H9 (cell line): ENCODE measurements around the gene KRT78. TPM values are rescaled to one million over a fixed set of nuclear protein-coding genes. Genes with fewer than 3 reads are reported as not detected.

ENCODE experiments used
- DNase-seq: peaks from one replicate; pipeline ENCODE4 v3.0.0-alpha.2; 2017
- H2AFZ ChIP-seq: one replicate; pipeline ENCODE4 v1.6.1; 2013; ENCODE audit warnings: mild to moderate bottlenecking, low read length, control low read depth, moderate library complexity
- H2AK5ac ChIP-seq: 2 replicates; pipeline ENCODE4 v1.6.1; 2013; ENCODE audit warnings: low read length, control low read depth, mixed read lengths; ENCODE audit not compliant: insufficient read length
- H2BK120ac ChIP-seq: one replicate; pipeline ENCODE4 v1.6.1; 2013; ENCODE audit warnings: low read depth, mild to moderate bottlenecking, low read length, control low read depth, inconsistent platforms; ENCODE audit not compliant: poor library complexity, severe bottlenecking
- H2BK12ac ChIP-seq: 2 replicates; pipeline ENCODE4 v1.6.1; 2013; ENCODE audit warnings: low read length, control low read depth, mixed read lengths, low read depth; ENCODE audit not compliant: insufficient read length
- H2BK15ac ChIP-seq: 2 replicates; pipeline ENCODE4 v1.6.1; 2013; ENCODE audit warnings: low read depth, low read length, control low read depth
- H2BK20ac ChIP-seq: one replicate; pipeline ENCODE4 v1.6.1; 2013; ENCODE audit warnings: low read depth, mild to moderate bottlenecking, low read length, control low read depth, inconsistent platforms; ENCODE audit not compliant: poor library complexity, severe bottlenecking
- H2BK5ac ChIP-seq: 2 replicates; pipeline ENCODE4 v1.6.1; 2013; ENCODE audit warnings: low read length, control low read depth, mixed read lengths; ENCODE audit not compliant: insufficient read length
- H3K14ac ChIP-seq: 2 replicates; pipeline ENCODE4 v1.6.1; 2013; ENCODE audit warnings: low read length, control low read depth; ENCODE audit not compliant: insufficient read depth
- H3K18ac ChIP-seq: 2 replicates; pipeline ENCODE4 v1.6.1; 2013; ENCODE audit warnings: low read depth, mild to moderate bottlenecking, mixed read lengths, low read length, control low read depth; ENCODE audit not compliant: insufficient read length
- H3K23ac ChIP-seq: 2 replicates; pipeline ENCODE4 v1.6.1; 2013; ENCODE audit warnings: low read length, control low read depth, mixed read lengths, low read depth; ENCODE audit not compliant: insufficient read length
- H3K23me2 ChIP-seq: 2 replicates; pipeline ENCODE4 v1.6.1; 2013; ENCODE audit warnings: low read depth, mild to moderate bottlenecking, mixed read lengths, low read length, control low read depth; ENCODE audit not compliant: insufficient read length, poor library complexity, severe bottlenecking
- H3K27ac ChIP-seq: 2 replicates; pipeline ENCODE4 v1.5.1; 2013; ENCODE audit warnings: low read length, control low read depth, mixed read lengths, low read depth; ENCODE audit not compliant: insufficient read length
- H3K27me3 ChIP-seq: 2 replicates; pipeline ENCODE4 v1.6.1; 2013; ENCODE audit warnings: low read length, control low read depth, inconsistent platforms; ENCODE audit not compliant: insufficient read depth
- H3K4ac ChIP-seq: 2 replicates; pipeline ENCODE4 v1.6.1; 2013; ENCODE audit warnings: low read depth, mild to moderate bottlenecking, control low read depth, inconsistent platforms, low read length, moderate library complexity
- H3K4me1 ChIP-seq: 2 replicates; pipeline ENCODE4 v1.6.1; 2013; ENCODE audit warnings: low read length, control low read depth, inconsistent platforms; ENCODE audit not compliant: insufficient read depth
- H3K4me2 ChIP-seq: 2 replicates; pipeline ENCODE4 v1.6.1; 2013; ENCODE audit warnings: low read length, control low read depth, mixed read lengths; ENCODE audit not compliant: insufficient read length, insufficient read depth
- H3K56ac ChIP-seq: 2 replicates; pipeline ENCODE4 v1.6.1; 2013; ENCODE audit warnings: low read depth, mild to moderate bottlenecking, mixed read lengths, low read length, control low read depth; ENCODE audit not compliant: insufficient read length
- H3K79me1 ChIP-seq: 2 replicates; pipeline ENCODE4 v1.6.1; 2013; ENCODE audit warnings: low read depth, mild to moderate bottlenecking, moderate library complexity, low read length, control low read depth, inconsistent platforms; ENCODE audit not compliant: insufficient read depth, poor library complexity, severe bottlenecking
- H3K79me2 ChIP-seq: 2 replicates; pipeline ENCODE4 v1.6.1; 2013; ENCODE audit warnings: low read length, control low read depth, inconsistent platforms; ENCODE audit not compliant: insufficient read depth
- H3K9ac ChIP-seq: 2 replicates; pipeline ENCODE4 v1.6.1; 2013; ENCODE audit warnings: low read length, control low read depth, mixed read lengths; ENCODE audit not compliant: insufficient read length; ENCODE audit errors: extremely low read depth
- H3K9me3 ChIP-seq: one replicate; pipeline ENCODE4 v1.6.1; 2013; ENCODE audit warnings: low read depth, low read length, inconsistent platforms; ENCODE audit not compliant: control insufficient read depth
- H3T11ph ChIP-seq: one replicate; pipeline ENCODE4 v1.6.1; 2013; ENCODE audit warnings: mild to moderate bottlenecking, low read length, control low read depth, inconsistent platforms
- H4K20me1 ChIP-seq: one replicate; pipeline ENCODE4 v1.6.1; 2013; ENCODE audit not compliant: control insufficient read depth, insufficient read length, insufficient read depth
- H4K5ac ChIP-seq: 2 replicates; pipeline ENCODE4 v1.6.1; 2013; ENCODE audit warnings: low read depth, mild to moderate bottlenecking, mixed read lengths, low read length, control low read depth; ENCODE audit not compliant: insufficient read length
- H4K8ac ChIP-seq: replicated peaks from 2 replicates; pipeline ENCODE4 v1.6.1; 2013; ENCODE audit warnings: low read length, control low read depth, mixed read lengths, low read depth; ENCODE audit not compliant: insufficient read length
- H4K91ac ChIP-seq: 2 replicates; pipeline ENCODE4 v1.6.1; 2013; ENCODE audit warnings: low read depth, mild to moderate bottlenecking, moderate library complexity, mixed read lengths, low read length, control low read depth; ENCODE audit not compliant: insufficient read length
- H3K27ac Mint-ChIP-seq, 3 experiments: 2 replicates in 2 of 3; 3 replicates in 1 of 3; pipeline ENCODE4 v1.8.0; 2020 to 2021; ENCODE audit warnings: mixed read lengths in 3 of 3, mild to moderate bottlenecking in 1 of 3, moderate library complexity in 1 of 3
- H3K27me3 Mint-ChIP-seq: 2 replicates; pipeline ENCODE4 v1.8.0; 2021; ENCODE audit warnings: low read depth, mild to moderate bottlenecking, moderate library complexity, mixed read lengths
- H3K36me3 Mint-ChIP-seq, 3 experiments: 2 replicates in 2 of 3; 3 replicates in 1 of 3; pipeline ENCODE4 v1.8.0; 2020 to 2021; ENCODE audit warnings: low read depth in 3 of 3, mixed read lengths in 3 of 3; ENCODE audit not compliant: insufficient read depth in 1 of 3
- H3K4me1 Mint-ChIP-seq, 2 experiments: 2 replicates each; pipeline ENCODE4 v1.8.0; 2020; ENCODE audit warnings: mixed read lengths in 2 of 2
- H3K4me3 Mint-ChIP-seq, 2 experiments: 2 replicates in 1 of 2; 3 replicates in 1 of 2; pipeline ENCODE4 v1.8.0; 2020 to 2021; ENCODE audit warnings: mild to moderate bottlenecking in 2 of 2, mixed read lengths in 2 of 2, moderate library complexity in 1 of 2
- H3K9me3 Mint-ChIP-seq, 2 experiments: 2 replicates in 1 of 2; 3 replicates in 1 of 2; pipeline ENCODE4 v1.8.0; 2020; ENCODE audit warnings: mild to moderate bottlenecking in 2 of 2, mixed read lengths in 2 of 2, moderate library complexity in 1 of 2
- CTCF ChIP-seq: fragments of 200-600 bp; sonication (generic); conservative IDR thresholded peaks from 3 replicates; pipeline ENCODE4 v1.8.0; 2021; ENCODE audit warnings: antibody characterized with exemption, mild to moderate bottlenecking
- WGBS: extraction: QIAGEN DNeasy Blood & Tissue Kit; methylation state at CpG from one replicate; pipeline ENCODE4 v1.1.7; 2013; ENCODE audit warnings: missing lambda C conversion rate, low lambda C conversion rate, mixed read lengths; ENCODE audit not compliant: insufficient read length; ENCODE audit errors: extremely low coverage; 5-methylcytosine and 5-hydroxymethylcytosine counted together
- total RNA-seq: library from RNA; stranded (reverse); gene quantifications from 2 replicates; pipeline ENCODE4 v1.2.1, GENCODE V29; 2021

Gene KRT78
- total RNA-seq, 1 experiment from 2014 or later, result not detected

GRCh38 chr12:52796429-52796794, 52.4 kb downstream of the KRT78 start:
- Histone ChIP-seq H3K23ac (no peak overlapping the region), H3K14ac (no peak overlapping the region), H2BK20ac (no peak overlapping the region), H3K18ac (no peak overlapping the region), H3K27ac (no peak overlapping the region), H3K4me1 (peaks cover 8% of the 10 kb centered on the region; the same call in 1 of the 2 replicates), H3K4ac (no peak overlapping the region), H3K56ac (no peak overlapping the region), H4K5ac (no peak overlapping the region), H2BK5ac (no peak overlapping the region), H3K27me3 (no peaks in the 10 kb centered on the region), H2BK12ac (no peak overlapping the region), H3T11ph (no peak overlapping the region), H3K79me1 (no peaks in the 10 kb centered on the region), H4K91ac (no peak overlapping the region), H4K20me1 (peaks cover 3% of the 10 kb centered on the region), H2BK120ac (no peak overlapping the region), H3K23me2 (no peaks in the 10 kb centered on the region), H3K79me2 (no peaks in the 10 kb centered on the region), H3K9me3 (no peaks in the 10 kb centered on the region), H3K9ac (no peak overlapping the region), H2AK5ac (no peak overlapping the region), H3K4me2 (no peak overlapping the region), H2AFZ (no peak overlapping the region), H2BK15ac (no peak overlapping the region), H4K8ac (no peak overlapping the region)
- no peak for DNase-seq
- Mint-ChIP-seq H3K4me1 (peaks cover 18 to 26% of the 10 kb centered on the region in 2 experiments), H3K4me3 (no peak overlapping the region), H3K27ac (no peak overlapping the region), H3K36me3 (no peaks in the 10 kb centered on the region), H3K27me3 (peaks cover 2% of the 10 kb centered on the region), H3K9me3 (no peaks in the 10 kb centered on the region)
- no CpG with 5 or more reads among the region's 3 CpGs for WGBS
- TF ChIP-seq CTCF, result no peak
